HT1080 (cell line): ENCODE results near the gene PGAP3. TPM values are rescaled to one million over a fixed set of nuclear protein-coding genes. Genes with fewer than 3 reads are reported as not detected.

ENCODE experiments used
- DNase-seq: peaks from one replicate; pipeline ENCODE4 v3.0.0-alpha.2; 2015; ENCODE audit warnings: low read depth
- small RNA-seq: library from RNA; depleted of rRNA; stranded (forward); fragments of <200 nt; gene quantifications from one replicate; pipeline ENCODE3, GENCODE V24; 2014
- total RNA-seq: library from RNA; depleted of rRNA; stranded (reverse); fragments of >200 nt; shearing (Covaris generic); gene quantifications from 2 replicates; pipeline ENCODE4 v1.2.3, GENCODE V29; 2014; rRNA removed

PGAP3 gene
- total RNA-seq, 1 experiment from 2014 or later: 4.3 TPM

- no peak for DNase-seq
Observed at GRCh38 chr17:39624313-39624712, 63.5 kb downstream of the PGAP3 start.

GRCh38 chr17:39623356-39623950 is 64.4 kb downstream of the PGAP3 start:
- peak; percentile 66 for DNase-seq

GRCh38 chr17:39622380-39623006 is 65.4 kb downstream of the PGAP3 start:
- peak; percentile 87 for DNase-seq

GRCh38 chr17:39621523-39622379 is 66.1 kb downstream of the PGAP3 start:
- peak; percentile 84 for DNase-seq

Small RNA genes lying within 50 kb of the gene (small RNA-seq; reads per million reads assigned to genes)
- not detected for gene MIR4728

Other genes starting within 250 kb of the PGAP3 start
- 23.0 and 24.5 TPM in 2 replicates for gene MED1, start 236.8 kb downstream of the PGAP3 start, total RNA-seq
- gene CDK12, start 226.6 kb downstream of the PGAP3 start, total RNA-seq: 39.4 and 43.5 TPM in 2 replicates
- gene NEUROD2, start 80.1 kb downstream of the PGAP3 start, total RNA-seq: not detected in 2 replicates
- 0.30 TPM in 1 of 2 replicates, not detected in the other for gene PPP1R1B, start 61.1 kb downstream of the PGAP3 start, total RNA-seq
- gene STARD3, start 50.9 kb downstream of the PGAP3 start, total RNA-seq: 37.5 and 71.5 TPM in 2 replicates
- gene TCAP, start 22.7 kb downstream of the PGAP3 start, total RNA-seq: 1.00 TPM in 1 of 2 replicates, not detected in the other
- not detected in 2 replicates for gene PNMT, start 19.6 kb downstream of the PGAP3 start, total RNA-seq
- 17.1 and 17.8 TPM in 2 replicates for gene ERBB2, start 12.0 kb upstream of the PGAP3 start, total RNA-seq
- gene MIEN1, start 42.5 kb upstream of the PGAP3 start, total RNA-seq: 44.2 and 58.1 TPM in 2 replicates
- 0.07 TPM in 1 of 2 replicates, not detected in the other for gene GRB7, start 49.9 kb upstream of the PGAP3 start, total RNA-seq
- not detected in 2 replicates for gene IKZF3, start 176.3 kb upstream of the PGAP3 start, total RNA-seq
- not detected in 2 replicates for gene ZPBP2, start 180.1 kb upstream of the PGAP3 start, total RNA-seq
- gene GSDMB, start 230.6 kb upstream of the PGAP3 start, total RNA-seq: 0.03 and 0.30 TPM in 2 replicates
- 19.6 and 20.9 TPM in 2 replicates for gene ORMDL3, start 239.5 kb upstream of the PGAP3 start, total RNA-seq
- not detected in 2 replicates for gene LRRC3C, start 239.7 kb upstream of the PGAP3 start, total RNA-seq